ENCODE results near the gene ENOX2.

Gene ENOX2

GRCh38 chrX:130846746-130847145 is 56.3 kb downstream of the ENOX2 start:
- H3K36me3 ChIP-seq (ENCODE audit: control insufficient read depth, insufficient read depth, low read length), result no peaks in the 10 kb centered on the region
- H3K9me3 ChIP-seq (ENCODE audit: control insufficient read depth, insufficient read depth, low read length), result no peaks in the 10 kb centered on the region

GRCh38 chrX:130841776-130842175 is 61.2 kb downstream of the ENOX2 start:
- H3K4me1 ChIP-seq (ENCODE audit: control insufficient read depth, insufficient read depth, low read length), result 0 out of 2 replicates have a peak, but pooled peaks cover 10% of the 10 kb centered on the region
- H3K9ac ChIP-seq (ENCODE audit: low read depth, low read length), result no peak overlapping the region
- H3K27me3 ChIP-seq (ENCODE audit: control insufficient read depth, insufficient read depth, low read length), result peaks cover 4% of the 10 kb centered on the region; the same call in 1 of the 2 replicates
- no peak overlapping the region for H3K27ac ChIP-seq (ENCODE audit: low read depth, low read length)
- no peak overlapping the region for H3K4me3 ChIP-seq (ENCODE audit: low read depth, low read length)
- H3K36me3 ChIP-seq (ENCODE audit: control insufficient read depth, insufficient read depth, low read length), result no peaks in the 10 kb centered on the region
- H3K9me3 ChIP-seq (ENCODE audit: control insufficient read depth, insufficient read depth, low read length), result no peaks in the 10 kb centered on the region

More at GRCh38 chrX:130846746-130847145, 56.3 kb downstream of the ENOX2 start:
- Histone ChIP-seq H3K4me1 (ENCODE audit: control insufficient read depth, insufficient read depth, low read length) (0 out of 2 replicates have a peak, but pooled peaks cover 8% of the 10 kb centered on the region), H3K27ac (ENCODE audit: low read depth, low read length) (no peak overlapping the region), H3K27me3 (ENCODE audit: control insufficient read depth, insufficient read depth, low read length) (no peaks in the 10 kb centered on the region), H3K4me3 (ENCODE audit: low read depth, low read length) (no peak overlapping the region), H3K9ac (ENCODE audit: low read depth, low read length) (no peak overlapping the region)

GRCh38 chrX:130840345-130840744 is 62.7 kb downstream of the ENOX2 start:
- no peaks in the 10 kb centered on the region for H3K9me3 ChIP-seq (ENCODE audit: control insufficient read depth, insufficient read depth, low read length)
- no peaks in the 10 kb centered on the region for H3K36me3 ChIP-seq (ENCODE audit: control insufficient read depth, insufficient read depth, low read length)
- H3K4me3 ChIP-seq (ENCODE audit: low read depth, low read length), result no peak overlapping the region
- no peak overlapping the region for H3K9ac ChIP-seq (ENCODE audit: low read depth, low read length)
- peaks cover 8% of the 10 kb centered on the region for H3K27me3 ChIP-seq (ENCODE audit: control insufficient read depth, insufficient read depth, low read length)
- peaks cover 18% of the 10 kb centered on the region; the same call in 1 of the 2 replicates for H3K4me1 ChIP-seq (ENCODE audit: control insufficient read depth, insufficient read depth, low read length)
- no peak overlapping the region for H3K27ac ChIP-seq (ENCODE audit: low read depth, low read length)

GRCh38 chrX:130836447-130836846 is 66.6 kb downstream of the ENOX2 start:
- Histone ChIP-seq H3K27me3 (ENCODE audit: control insufficient read depth, insufficient read depth, low read length) (peaks cover 8% of the 10 kb centered on the region), H3K4me1 (ENCODE audit: control insufficient read depth, insufficient read depth, low read length) (peaks cover 30% of the 10 kb centered on the region), H3K4me3 (ENCODE audit: low read depth, low read length) (no peak overlapping the region), H3K9me3 (ENCODE audit: control insufficient read depth, insufficient read depth, low read length) (no peaks in the 10 kb centered on the region), H3K27ac (ENCODE audit: low read depth, low read length) (no peak overlapping the region), H3K9ac (ENCODE audit: low read depth, low read length) (no peak overlapping the region), H3K36me3 (ENCODE audit: control insufficient read depth, insufficient read depth, low read length) (no peaks in the 10 kb centered on the region)

GRCh38 chrX:130834830-130835229 is 68.2 kb downstream of the ENOX2 start:
- peaks cover 30% of the 10 kb centered on the region for H3K4me1 ChIP-seq (ENCODE audit: control insufficient read depth, insufficient read depth, low read length)
- no peaks in the 10 kb centered on the region for H3K9me3 ChIP-seq (ENCODE audit: control insufficient read depth, insufficient read depth, low read length)
- H3K27ac ChIP-seq (ENCODE audit: low read depth, low read length), result peak overlapping the region; percentile 21
- no peaks in the 10 kb centered on the region for H3K36me3 ChIP-seq (ENCODE audit: control insufficient read depth, insufficient read depth, low read length)
- H3K27me3 ChIP-seq (ENCODE audit: control insufficient read depth, insufficient read depth, low read length), result peaks cover 8% of the 10 kb centered on the region
- no peak overlapping the region for H3K9ac ChIP-seq (ENCODE audit: low read depth, low read length)
- H3K4me3 ChIP-seq (ENCODE audit: low read depth, low read length), result no peak overlapping the region

GRCh38 chrX:130834149-130834548 is 68.9 kb downstream of the ENOX2 start:
- H3K27ac ChIP-seq (ENCODE audit: low read depth, low read length), result peak overlapping the region; percentile 21
- H3K9ac ChIP-seq (ENCODE audit: low read depth, low read length), result no peak overlapping the region
- H3K36me3 ChIP-seq (ENCODE audit: control insufficient read depth, insufficient read depth, low read length), result no peaks in the 10 kb centered on the region
- peaks cover 30% of the 10 kb centered on the region for H3K4me1 ChIP-seq (ENCODE audit: control insufficient read depth, insufficient read depth, low read length)
- H3K4me3 ChIP-seq (ENCODE audit: low read depth, low read length), result no peak overlapping the region; the same call in 1 of the 2 replicates
- H3K9me3 ChIP-seq (ENCODE audit: control insufficient read depth, insufficient read depth, low read length), result no peaks in the 10 kb centered on the region
- peaks cover 8% of the 10 kb centered on the region for H3K27me3 ChIP-seq (ENCODE audit: control insufficient read depth, insufficient read depth, low read length)

- Histone ChIP-seq H3K36me3 (ENCODE audit: control insufficient read depth, insufficient read depth, low read length) (no peaks in the 10 kb centered on the region), H3K9me3 (ENCODE audit: control insufficient read depth, insufficient read depth, low read length) (no peaks in the 10 kb centered on the region), H3K9ac (ENCODE audit: low read depth, low read length) (no peak overlapping the region), H3K27me3 (ENCODE audit: control insufficient read depth, insufficient read depth, low read length) (peaks cover 3% of the 10 kb centered on the region; the same call in 1 of the 2 replicates), H3K27ac (ENCODE audit: low read depth, low read length) (no peak overlapping the region), H3K4me3 (ENCODE audit: low read depth, low read length) (no peak overlapping the region), H3K4me1 (ENCODE audit: control insufficient read depth, insufficient read depth, low read length) (peaks cover 30% of the 10 kb centered on the region)
Measured at GRCh38 chrX:130831347-130831722, 71.7 kb downstream of the ENOX2 start.

GRCh38 chrX:130830599-130831346 is 72.2 kb downstream of the ENOX2 start:
- no peak overlapping the region for H3K27ac ChIP-seq (ENCODE audit: low read depth, low read length)
- H3K9me3 ChIP-seq (ENCODE audit: control insufficient read depth, insufficient read depth, low read length), result no peaks in the 10 kb centered on the region
- H3K9ac ChIP-seq (ENCODE audit: low read depth, low read length), result no peak overlapping the region
- no peak overlapping the region for H3K4me3 ChIP-seq (ENCODE audit: low read depth, low read length)
- H3K36me3 ChIP-seq (ENCODE audit: control insufficient read depth, insufficient read depth, low read length), result no peaks in the 10 kb centered on the region
- peaks cover 24% of the 10 kb centered on the region for H3K4me1 ChIP-seq (ENCODE audit: control insufficient read depth, insufficient read depth, low read length)
- no peaks in the 10 kb centered on the region; the same call in 1 of the 2 replicates for H3K27me3 ChIP-seq (ENCODE audit: control insufficient read depth, insufficient read depth, low read length)

- Histone ChIP-seq H3K9ac (ENCODE audit: low read depth, low read length) (no peak overlapping the region), H3K9me3 (ENCODE audit: control insufficient read depth, insufficient read depth, low read length) (no peaks in the 10 kb centered on the region), H3K27ac (ENCODE audit: low read depth, low read length) (no peak overlapping the region), H3K36me3 (ENCODE audit: control insufficient read depth, insufficient read depth, low read length) (no peaks in the 10 kb centered on the region), H3K4me1 (ENCODE audit: control insufficient read depth, insufficient read depth, low read length) (peaks cover 18% of the 10 kb centered on the region), H3K27me3 (ENCODE audit: control insufficient read depth, insufficient read depth, low read length) (no peaks in the 10 kb centered on the region), H3K4me3 (ENCODE audit: low read depth, low read length) (no peak overlapping the region)
Measured at GRCh38 chrX:130829526-130830515, 73.2 kb downstream of the ENOX2 start.

GRCh38 chrX:130828641-130829040 is 74.4 kb downstream of the ENOX2 start:
- Histone ChIP-seq H3K27ac (ENCODE audit: low read depth, low read length) (no peak overlapping the region), H3K4me3 (ENCODE audit: low read depth, low read length) (no peak overlapping the region), H3K4me1 (ENCODE audit: control insufficient read depth, insufficient read depth, low read length) (peaks cover 7% of the 10 kb centered on the region), H3K9ac (ENCODE audit: low read depth, low read length) (no peak overlapping the region), H3K9me3 (ENCODE audit: control insufficient read depth, insufficient read depth, low read length) (no peaks in the 10 kb centered on the region), H3K36me3 (ENCODE audit: control insufficient read depth, insufficient read depth, low read length) (no peaks in the 10 kb centered on the region), H3K27me3 (ENCODE audit: control insufficient read depth, insufficient read depth, low read length) (no peaks in the 10 kb centered on the region)

- no peak overlapping the region for H3K4me3 ChIP-seq (ENCODE audit: low read depth, low read length)
- no peaks in the 10 kb centered on the region for H3K36me3 ChIP-seq (ENCODE audit: control insufficient read depth, insufficient read depth, low read length)
- no peak overlapping the region for H3K27ac ChIP-seq (ENCODE audit: low read depth, low read length)
- H3K4me1 ChIP-seq (ENCODE audit: control insufficient read depth, insufficient read depth, low read length), result no peaks in the 10 kb centered on the region
- H3K27me3 ChIP-seq (ENCODE audit: control insufficient read depth, insufficient read depth, low read length), result no peaks in the 10 kb centered on the region
- no peaks in the 10 kb centered on the region for H3K9me3 ChIP-seq (ENCODE audit: control insufficient read depth, insufficient read depth, low read length)
- H3K9ac ChIP-seq (ENCODE audit: low read depth, low read length), result no peak overlapping the region
Measured at GRCh38 chrX:130827648-130828047, 75.4 kb downstream of the ENOX2 start.
